CD4-positive, alpha-beta T cell (primary cell): Measurements from ENCODE around the gene REL. TPM values are rescaled to one million over a fixed set of nuclear protein-coding genes. Genes with fewer than 3 reads are reported as not detected.

ENCODE experiments used
- ATAC-seq: fragments of 200-7000 bp; cut with Tn5 transposase; one replicate; pipeline ENCODE4 v1.10.0; 2022; ENCODE audit warnings: mild to moderate bottlenecking; ENCODE audit not compliant: poor library complexity
- CTCF ChIA-PET: fragments of 350-600 bp; sonication (Branson Sonifier 250); formaldehyde crosslinking; loops from one replicate; lab custom pipeline; 2021; ENCODE audit warnings: antibody characterized with exemption, inconsistent platforms; lab: Charles Lee
- POLR2A ChIA-PET: fragments of 350-600 bp; sonication (Branson Sonifier 250); formaldehyde crosslinking; loops from one replicate; lab custom pipeline; 2021; ENCODE audit warnings: antibody characterized with exemption, inconsistent platforms; lab: Charles Lee
- DNase-seq, 14 experiments: peaks; one replicate each; pipeline ENCODE4 v3.0.0-alpha.2; 2013 to 2020; ENCODE audit warnings: mixed read lengths in 2 of 14
- H3K27ac ChIP-seq, 2 donors: one replicate each; pipeline versions ENCODE4 v1.5.1 to v1.7.0; 2013; ENCODE audit warnings: low read length in 2 of 2, low read depth in 1 of 2, mild to moderate bottlenecking in 1 of 2
- H3K27me3 ChIP-seq, 2 experiments: 1 replicate in 1 of 2; 2 replicates in 1 of 2; pipeline versions ENCODE4 v1.6.1 to v1.7.0; 2013; ENCODE audit warnings: low read length in 2 of 2, control low read depth in 1 of 2, mild to moderate bottlenecking in 1 of 2, moderate library complexity in 1 of 2; ENCODE audit not compliant: insufficient read depth in 2 of 2, control insufficient read depth in 1 of 2
- H3K36me3 ChIP-seq: one replicate; pipeline ENCODE4 v1.6.1; 2013; ENCODE audit warnings: low read length, control low read depth; ENCODE audit not compliant: insufficient read depth
- H3K4me1 ChIP-seq: one replicate; pipeline ENCODE4 v1.6.1; 2013; ENCODE audit warnings: low read length, control low read depth; ENCODE audit not compliant: insufficient read depth
- H3K4me3 ChIP-seq: one replicate; pipeline ENCODE4 v1.5.1; 2013; ENCODE audit warnings: mild to moderate bottlenecking, low read length, moderate library complexity
- H3K9me3 ChIP-seq, 2 experiments: 1 replicate in 1 of 2; 2 replicates in 1 of 2; pipeline versions ENCODE4 v1.6.1 to v1.7.0; 2013; ENCODE audit warnings: low read length in 2 of 2, mild to moderate bottlenecking in 2 of 2, control low read depth in 1 of 2, moderate library complexity in 1 of 2; ENCODE audit not compliant: control insufficient read depth in 1 of 2, insufficient read depth in 1 of 2
- H3K27ac Mint-ChIP-seq: one replicate; pipeline ENCODE4 v1.8.0; 2020; ENCODE audit warnings: mixed read lengths
- H3K27me3 Mint-ChIP-seq: one replicate; pipeline ENCODE4 v1.8.0; 2021; ENCODE audit warnings: mixed read lengths
- H3K36me3 Mint-ChIP-seq: one replicate; pipeline ENCODE4 v1.8.0; 2021; ENCODE audit warnings: low read depth, mixed read lengths
- H3K4me1 Mint-ChIP-seq: one replicate; pipeline ENCODE4 v1.8.0; 2021; ENCODE audit warnings: low read depth, mixed read lengths
- H3K4me3 Mint-ChIP-seq: one replicate; pipeline ENCODE4 v1.8.0; 2020; ENCODE audit warnings: mild to moderate bottlenecking, mixed read lengths
- H3K9me3 Mint-ChIP-seq: one replicate; pipeline ENCODE4 v1.8.0; 2020; ENCODE audit warnings: mixed read lengths
- intact Hi-C, 2 experiments: fragments of 100-400 bp; cut with DNase I in 1 of 2; cut with micrococcal nuclease in 1 of 2; formaldehyde crosslinking; loops; one replicate each; pipeline versions ENCODE4 v1.15.1 to v1.9.0; 2023 to 2025; cut with DNase I, micrococcal nuclease
- total RNA-seq, 174 experiments: library from RNA in 2 of 174; stranded (reverse) in 2 of 174; gene quantifications; one replicate each; pipeline ENCODE4 v1.2.3 and lab custom pipeline; 2021 to 2026
- TF ChIP-seq, protein P1 (sequence below): fragments of 200-600 bp; IDR thresholded peaks from one replicate; pipeline ENCODE4 v1.8.0; 2022; ENCODE audit warnings: antibody characterized with exemption, mild to moderate bottlenecking

REL gene
- total RNA-seq, 2 experiments from 2014 or later, result 91.9 to 99.9 TPM

DNA sequence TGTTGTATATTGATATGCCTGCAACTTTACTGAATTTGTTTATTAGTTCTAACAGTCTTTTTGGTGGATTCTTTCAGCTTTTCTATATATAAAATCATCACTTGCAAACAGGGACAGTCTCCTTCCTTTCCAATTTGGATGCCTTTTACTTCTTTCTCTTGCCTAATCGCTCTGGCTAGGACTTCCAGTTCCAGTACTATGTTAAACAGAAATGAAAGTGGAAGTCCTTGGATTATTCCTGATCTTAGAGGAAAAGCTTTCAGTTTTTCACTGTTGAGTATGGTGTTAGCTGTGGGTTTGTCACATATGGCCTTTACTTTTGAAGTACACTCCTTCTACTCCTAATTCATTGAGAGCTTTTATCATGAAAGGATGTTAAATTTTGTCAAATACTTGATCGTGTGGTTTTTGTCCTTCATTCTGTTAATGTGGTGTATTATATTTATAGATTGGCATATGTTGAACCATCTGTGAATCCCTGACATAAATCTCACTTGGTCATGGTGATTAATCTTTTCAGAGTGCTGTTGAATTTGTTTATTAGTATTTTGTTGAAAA, 52.9 kb downstream of the REL start:
- H3K27ac ChIP-seq, result no peak overlapping the region
- H3K27me3 ChIP-seq, result no peaks in the 10 kb centered on the region
- ChIA-PET CTCF (interaction anchor here (0.5 kb wide), 1 partner anchor 650 kb away, joined by 3 read pairs; no protein-coding TSS in a partner anchor), POLR2A (interaction anchor here (0.8 kb wide), 1 partner anchor 8 kb away, joined by 3 read pairs; no protein-coding TSS in a partner anchor)
- H3K4me3 ChIP-seq, result no peak overlapping the region
- no peaks in the 10 kb centered on the region for H3K9me3 Mint-ChIP-seq
- TF ChIP-seq, protein P1, sequence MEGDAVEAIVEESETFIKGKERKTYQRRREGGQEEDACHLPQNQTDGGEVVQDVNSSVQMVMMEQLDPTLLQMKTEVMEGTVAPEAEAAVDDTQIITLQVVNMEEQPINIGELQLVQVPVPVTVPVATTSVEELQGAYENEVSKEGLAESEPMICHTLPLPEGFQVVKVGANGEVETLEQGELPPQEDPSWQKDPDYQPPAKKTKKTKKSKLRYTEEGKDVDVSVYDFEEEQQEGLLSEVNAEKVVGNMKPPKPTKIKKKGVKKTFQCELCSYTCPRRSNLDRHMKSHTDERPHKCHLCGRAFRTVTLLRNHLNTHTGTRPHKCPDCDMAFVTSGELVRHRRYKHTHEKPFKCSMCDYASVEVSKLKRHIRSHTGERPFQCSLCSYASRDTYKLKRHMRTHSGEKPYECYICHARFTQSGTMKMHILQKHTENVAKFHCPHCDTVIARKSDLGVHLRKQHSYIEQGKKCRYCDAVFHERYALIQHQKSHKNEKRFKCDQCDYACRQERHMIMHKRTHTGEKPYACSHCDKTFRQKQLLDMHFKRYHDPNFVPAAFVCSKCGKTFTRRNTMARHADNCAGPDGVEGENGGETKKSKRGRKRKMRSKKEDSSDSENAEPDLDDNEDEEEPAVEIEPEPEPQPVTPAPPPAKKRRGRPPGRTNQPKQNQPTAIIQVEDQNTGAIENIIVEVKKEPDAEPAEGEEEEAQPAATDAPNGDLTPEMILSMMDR, result no peak
- H3K27me3 Mint-ChIP-seq, result no peaks in the 10 kb centered on the region
- DNase-seq (no peak), ATAC-seq (no peak)
- no peak overlapping the region for H3K4me3 Mint-ChIP-seq
- no peaks in the 10 kb centered on the region for H3K9me3 ChIP-seq
- peaks cover 36% of the 10 kb centered on the region for H3K36me3 Mint-ChIP-seq
- intact Hi-C loops, result no loop called here
- no peak overlapping the region for H3K27ac Mint-ChIP-seq
- H3K4me1 ChIP-seq, result no peaks in the 10 kb centered on the region
- peaks cover 6% of the 10 kb centered on the region for H3K4me1 Mint-ChIP-seq
- peaks cover 8% of the 10 kb centered on the region for H3K36me3 ChIP-seq

DNA sequence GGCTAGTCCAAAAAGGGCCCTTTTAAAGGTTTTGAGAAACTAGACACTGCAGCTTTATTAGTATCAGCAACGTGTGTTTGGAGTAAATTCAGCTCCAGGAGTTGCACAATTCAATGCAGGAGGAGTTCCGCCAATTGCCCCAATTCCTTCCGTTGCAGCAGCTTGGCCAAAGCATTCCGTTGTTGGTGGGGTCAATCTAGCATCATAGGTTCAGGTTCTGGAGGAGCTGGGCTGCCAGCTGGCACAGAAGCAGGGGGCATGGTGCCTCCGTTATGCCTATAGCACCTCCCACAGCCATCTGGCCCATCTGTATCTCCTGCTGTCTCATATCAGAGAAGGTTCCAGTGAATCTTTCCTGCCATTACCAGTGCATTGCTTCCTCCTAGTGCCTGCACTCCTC, 55.4 kb downstream of the REL start:
- ChIA-PET CTCF (no interaction called here), POLR2A (no interaction called here)
- Mint-ChIP-seq H3K36me3 (peaks cover 36% of the 10 kb centered on the region), H3K4me3 (no peak overlapping the region), H3K4me1 (peaks cover 6% of the 10 kb centered on the region), H3K27ac (no peak overlapping the region), H3K27me3 (no peaks in the 10 kb centered on the region), H3K9me3 (no peaks in the 10 kb centered on the region)
- TF ChIP-seq, protein P1, result no peak
- Histone ChIP-seq H3K27ac (no peak overlapping the region), H3K4me1 (no peaks in the 10 kb centered on the region), H3K4me3 (no peak overlapping the region), H3K36me3 (peaks cover 3% of the 10 kb centered on the region), H3K27me3 (no peaks in the 10 kb centered on the region), H3K9me3 (no peaks in the 10 kb centered on the region)
- DNase-seq, result no peak
- intact Hi-C loops, result no loop called here
- ATAC-seq, result no peak

DNA sequence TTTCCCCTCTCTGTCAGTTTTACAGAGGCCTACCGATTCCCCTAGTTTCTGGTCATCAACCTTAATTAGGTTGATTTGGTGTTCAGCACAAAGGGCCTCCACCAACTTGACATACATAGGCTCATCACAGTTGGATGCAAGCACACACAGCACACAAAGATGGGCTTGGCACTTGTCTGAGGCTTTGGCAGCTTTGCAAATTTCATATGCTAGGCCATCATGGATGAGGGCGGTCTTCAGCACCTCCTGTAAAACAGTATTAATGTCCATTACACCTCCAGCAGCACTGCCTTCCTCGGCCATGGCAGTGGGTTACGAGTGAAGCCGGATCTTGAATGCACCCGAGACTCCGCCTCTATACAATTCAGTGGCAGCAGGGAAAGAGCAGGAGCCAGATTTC, 56.9 kb downstream of the REL start:
- H3K4me1 ChIP-seq, result no peaks in the 10 kb centered on the region
- no peak for DNase-seq
- H3K9me3 Mint-ChIP-seq, result no peaks in the 10 kb centered on the region
- no peak for ATAC-seq
- ChIA-PET POLR2A (no interaction called here), CTCF (no interaction called here)
- no peaks in the 10 kb centered on the region for H3K36me3 ChIP-seq
- H3K4me1 Mint-ChIP-seq, result peaks cover 6% of the 10 kb centered on the region
- H3K4me3 Mint-ChIP-seq, result no peak overlapping the region
- no peaks in the 10 kb centered on the region for H3K27me3 Mint-ChIP-seq
- no peak overlapping the region for H3K27ac Mint-ChIP-seq
- H3K27me3 ChIP-seq, result no peaks in the 10 kb centered on the region
- TF ChIP-seq, protein P1, result no peak
- no peak overlapping the region for H3K27ac ChIP-seq
- intact Hi-C loops, result no loop called here
- peaks cover 26% of the 10 kb centered on the region for H3K36me3 Mint-ChIP-seq
- H3K9me3 ChIP-seq, result no peaks in the 10 kb centered on the region
- H3K4me3 ChIP-seq, result no peak overlapping the region
